A673 (cell line): ENCODE measurements around the gene RAPGEF4. TPM values are rescaled to one million over a fixed set of nuclear protein-coding genes. Genes with fewer than 3 reads are reported as not detected.

ENCODE experiments used
- BruUV-seq: library from RNA; stranded (reverse); fragments of 400-500 nt; replicated peaks from 2 replicates; lab custom pipeline; 2021; lab: Mats Ljungman, UMichigan
- CTCF ChIA-PET: fragments of 300-600 bp; sonication (Branson Sonifier 250); formaldehyde crosslinking; loops from one replicate; lab custom pipeline; 2022; ENCODE audit warnings: antibody characterized with exemption; lab: Charles Lee
- POLR2A ChIA-PET: fragments of 300-600 bp; sonication (Branson Sonifier 250); formaldehyde crosslinking; loops from one replicate; lab custom pipeline; 2022; ENCODE audit warnings: antibody characterized with exemption; ENCODE audit not compliant: low non-redundant PET; lab: Charles Lee
- DNase-seq: peaks from one replicate; pipeline ENCODE4 v3.0.0-alpha.2; 2015; ENCODE audit warnings: low spot score
- H3K27ac ChIP-seq: fragments of 200-600 bp; sonication (generic); 2 replicates; pipeline ENCODE4 v1.5.1; 2016; ENCODE audit warnings: mixed run types, low read depth, mild to moderate bottlenecking, mixed read lengths, antibody characterized with exemption, low read length; ENCODE audit not compliant: poor library complexity, severe bottlenecking
- H3K27me3 ChIP-seq: fragments of 200-600 bp; sonication (generic); replicated peaks from 2 replicates; pipeline ENCODE4 v1.6.1; 2017; ENCODE audit warnings: mixed run types, low read depth, mild to moderate bottlenecking, mixed read lengths, antibody characterized with exemption, low read length; ENCODE audit not compliant: insufficient read depth, poor library complexity
- H3K36me3 ChIP-seq: fragments of 200-600 bp; sonication (generic); 2 replicates; pipeline ENCODE4 v1.6.1; 2016; ENCODE audit warnings: mixed run types, mild to moderate bottlenecking, mixed read lengths, antibody characterized with exemption, low read length; ENCODE audit not compliant: insufficient read depth, poor library complexity, severe bottlenecking
- H3K4me1 ChIP-seq: fragments of 200-600 bp; sonication (generic); 2 replicates; pipeline ENCODE4 v1.6.1; 2017; ENCODE audit warnings: mixed run types, mild to moderate bottlenecking, mixed read lengths, antibody characterized with exemption, low read length; ENCODE audit not compliant: insufficient read depth, poor library complexity, severe bottlenecking
- H3K4me3 ChIP-seq: fragments of 200-600 bp; sonication (generic); 2 replicates; pipeline ENCODE4 v1.5.1; 2016; ENCODE audit warnings: low read depth, mixed run types, mild to moderate bottlenecking, mixed read lengths, low read length; ENCODE audit not compliant: poor library complexity, severe bottlenecking
- H3K9me3 ChIP-seq: fragments of 200-600 bp; sonication (generic); 2 replicates; pipeline ENCODE4 v1.6.1; 2016; ENCODE audit warnings: mixed run types, low read depth, mild to moderate bottlenecking, mixed read lengths, antibody characterized with exemption, low read length; ENCODE audit not compliant: poor library complexity, severe bottlenecking
- EZH2 ChIP-seq: fragments of 200-600 bp; sonication (generic); IDR thresholded peaks from 2 replicates; pipeline ENCODE4 v1.6.1; 2017; ENCODE audit warnings: borderline replicate concordance, low read depth, mild to moderate bottlenecking, mixed read lengths, antibody characterized with exemption, low read length; ENCODE audit not compliant: poor library complexity, severe bottlenecking
- intact Hi-C: fragments of 100-400 bp; cut with micrococcal nuclease; formaldehyde crosslinking; loops from one replicate; pipeline ENCODE4 v1.10.0; 2022; ENCODE audit not compliant: unreplicated experiment
- total RNA-seq: library from RNA; stranded (reverse); gene quantifications from 2 replicates; pipeline ENCODE4 v1.2.3, GENCODE V29; 2021
- TF ChIP-seq, protein P1 (sequence below): fragments of 300-800, 200-600 bp; sonication (generic); conservative IDR thresholded peaks from 2 replicates; pipeline ENCODE4 v1.5.1; 2017; ENCODE audit warnings: low read depth, mild to moderate bottlenecking, antibody characterized with exemption, low read length, moderate library complexity, mixed read lengths

RAPGEF4 gene
- total RNA-seq, 1 experiment from 2014 or later = 0.26 TPM

DNA sequence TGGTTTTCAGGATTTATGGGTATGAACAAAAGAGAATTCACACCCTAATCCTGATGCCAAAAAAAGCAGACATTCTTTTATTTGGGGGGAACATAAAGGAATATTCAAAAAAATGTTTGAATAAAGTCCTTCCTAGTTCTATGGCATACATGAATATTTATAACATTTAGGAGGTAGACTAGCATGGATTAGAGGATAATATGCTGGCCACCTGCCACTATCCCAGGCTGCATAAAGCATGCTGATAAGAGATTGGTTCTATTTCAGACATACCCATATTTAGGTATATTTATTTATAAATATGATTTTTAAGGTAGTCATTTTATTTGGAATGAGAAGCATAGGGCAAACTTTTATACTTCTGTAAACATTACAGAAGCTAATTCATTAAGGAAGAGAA lies 305.1 kb downstream of the RAPGEF4 start:
- CTCF ChIA-PET = no interaction called here
- Histone ChIP-seq H3K4me3 (no peak overlapping the region), H3K9me3 (no peaks in the 10 kb centered on the region), H3K4me1 (no peaks in the 10 kb centered on the region), H3K27me3 (no peaks in the 10 kb centered on the region), H3K36me3 (no peaks in the 10 kb centered on the region), H3K27ac (no peak overlapping the region)
- no TSS peak for BruUV-seq
- POLR2A ChIA-PET = no interaction called here
- intact Hi-C loops = no loop called here
- TF ChIP-seq, protein P1, sequence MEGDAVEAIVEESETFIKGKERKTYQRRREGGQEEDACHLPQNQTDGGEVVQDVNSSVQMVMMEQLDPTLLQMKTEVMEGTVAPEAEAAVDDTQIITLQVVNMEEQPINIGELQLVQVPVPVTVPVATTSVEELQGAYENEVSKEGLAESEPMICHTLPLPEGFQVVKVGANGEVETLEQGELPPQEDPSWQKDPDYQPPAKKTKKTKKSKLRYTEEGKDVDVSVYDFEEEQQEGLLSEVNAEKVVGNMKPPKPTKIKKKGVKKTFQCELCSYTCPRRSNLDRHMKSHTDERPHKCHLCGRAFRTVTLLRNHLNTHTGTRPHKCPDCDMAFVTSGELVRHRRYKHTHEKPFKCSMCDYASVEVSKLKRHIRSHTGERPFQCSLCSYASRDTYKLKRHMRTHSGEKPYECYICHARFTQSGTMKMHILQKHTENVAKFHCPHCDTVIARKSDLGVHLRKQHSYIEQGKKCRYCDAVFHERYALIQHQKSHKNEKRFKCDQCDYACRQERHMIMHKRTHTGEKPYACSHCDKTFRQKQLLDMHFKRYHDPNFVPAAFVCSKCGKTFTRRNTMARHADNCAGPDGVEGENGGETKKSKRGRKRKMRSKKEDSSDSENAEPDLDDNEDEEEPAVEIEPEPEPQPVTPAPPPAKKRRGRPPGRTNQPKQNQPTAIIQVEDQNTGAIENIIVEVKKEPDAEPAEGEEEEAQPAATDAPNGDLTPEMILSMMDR = no peak
- TF ChIP-seq EZH2 = no peak
- DNase-seq = no peak

- no peak for DNase-seq
- POLR2A ChIA-PET = no interaction called here
- CTCF ChIA-PET = no interaction called here
- no peak overlapping the region for H3K27ac ChIP-seq
- no peak for TF ChIP-seq EZH2
- TF ChIP-seq, protein P1 = no peak
- H3K9me3 ChIP-seq = no peaks in the 10 kb centered on the region
- intact Hi-C loops = no loop called here
- H3K4me3 ChIP-seq = no peak overlapping the region
- BruUV-seq = no TSS peak
- H3K27me3 ChIP-seq = no peaks in the 10 kb centered on the region
- peaks cover 9% of the 10 kb centered on the region for H3K4me1 ChIP-seq
- H3K36me3 ChIP-seq = no peaks in the 10 kb centered on the region
Observed at GRCh38 chr2:173043476-173043875, 307.8 kb downstream of the RAPGEF4 start.

DNA sequence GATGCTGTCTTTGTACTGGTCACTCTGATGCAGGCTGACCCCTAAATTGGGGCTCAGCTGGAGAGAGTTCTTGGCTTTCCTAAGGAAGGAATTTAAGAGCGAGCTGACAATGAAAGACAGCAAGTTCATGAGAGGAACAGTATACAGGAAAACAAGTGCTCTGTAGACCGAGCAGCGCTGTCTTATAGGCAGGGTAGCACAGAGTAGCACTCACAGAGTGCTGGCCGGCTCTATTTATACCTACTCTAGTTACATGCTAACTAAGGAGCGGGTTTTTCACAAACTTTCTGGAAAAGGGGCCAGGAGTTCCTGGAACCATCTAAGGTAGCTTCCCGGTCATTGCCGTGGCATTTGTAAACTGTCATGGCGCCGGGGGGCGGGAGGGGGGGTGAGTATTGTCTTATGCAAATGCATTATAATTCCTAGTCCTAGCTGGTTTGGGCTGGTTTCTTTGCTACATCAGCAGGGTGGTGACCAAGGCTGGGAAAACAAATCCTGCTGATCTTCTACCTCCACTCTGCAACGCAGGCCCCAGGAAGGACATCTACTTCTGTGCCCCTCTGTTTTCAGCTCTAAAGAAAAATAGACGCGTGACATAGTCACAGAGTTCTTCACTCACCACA lies 308.4 kb downstream of the RAPGEF4 start:
- TF ChIP-seq EZH2 = no peak
- TF ChIP-seq, protein P1 = no peak
- Histone ChIP-seq H3K9me3 (no peaks in the 10 kb centered on the region), H3K27ac (no peak overlapping the region), H3K4me3 (no peak overlapping the region), H3K4me1 (peaks cover 14% of the 10 kb centered on the region), H3K36me3 (no peaks in the 10 kb centered on the region), H3K27me3 (no peaks in the 10 kb centered on the region)
- intact Hi-C loops = no loop called here
- BruUV-seq = no TSS peak
- DNase-seq = no peak
- ChIA-PET POLR2A (no interaction called here), CTCF (no interaction called here)
